SU-DHL-6 (cell line): ENCODE data around the gene ATAD2B.

Experiments
- H2AFZ ChIP-seq: fragments of 200-600 bp; sonication (generic); 2 replicates; pipeline ENCODE4 v1.6.1; 2014; ENCODE audit warnings: low read depth, mild to moderate bottlenecking, moderate library complexity, mixed read lengths, antibody characterized with exemption, low read length; ENCODE audit not compliant: severe bottlenecking
- H3F3A ChIP-seq: fragments of 200-600 bp; shearing (Covaris generic); 2 replicates; pipeline ENCODE4 v1.6.0; 2016; ENCODE audit warnings: antibody characterized with exemption, mild to moderate bottlenecking; ENCODE audit not compliant: insufficient read depth
- H3K27ac ChIP-seq: fragments of 200-600 bp; sonication (generic); 2 replicates; pipeline ENCODE4 v1.5.1; 2016; ENCODE audit warnings: low read depth, mild to moderate bottlenecking, low read length, moderate library complexity, mixed read lengths
- H3K27me3 ChIP-seq: fragments of 200-600 bp; sonication (generic), shearing (Covaris generic); 2 replicates; pipeline ENCODE4 v1.6.0; 2014; ENCODE audit warnings: mild to moderate bottlenecking, low read length
- H3K36me3 ChIP-seq: fragments of 200-600 bp; sonication (generic); 2 replicates; pipeline ENCODE4 v1.6.1; 2014; ENCODE audit warnings: mild to moderate bottlenecking, low read length, mixed read lengths
- H3K4me2 ChIP-seq: fragments of 300-600, 200-600 bp; shearing (Covaris generic), sonication (generic); 2 replicates; pipeline ENCODE4 v1.6.0; 2014; ENCODE audit warnings: low read length, low read depth, mild to moderate bottlenecking; ENCODE audit not compliant: poor library complexity, severe bottlenecking
- H3K4me3 ChIP-seq: fragments of 200-600 bp; sonication (generic); 2 replicates; pipeline ENCODE4 v1.5.1; 2014; ENCODE audit warnings: antibody characterized with exemption, low read length, mild to moderate bottlenecking, mixed read lengths; ENCODE audit not compliant: insufficient read depth, poor library complexity, severe bottlenecking
- H3K79me2 ChIP-seq: fragments of 200-600 bp; sonication (generic); 2 replicates; pipeline ENCODE4 v1.6.1; 2014; ENCODE audit warnings: mild to moderate bottlenecking, low read length, moderate library complexity; ENCODE audit not compliant: insufficient read depth
- H3K9ac ChIP-seq: fragments of 200-600 bp; sonication (generic); 2 replicates; pipeline ENCODE4 v1.7.0; 2014; ENCODE audit warnings: mild to moderate bottlenecking, low read length
- H3K9me2 ChIP-seq: fragments of 200-600 bp; sonication (generic); replicated peaks from 2 replicates; pipeline ENCODE4 v1.6.1; 2014; ENCODE audit warnings: low read length; ENCODE audit not compliant: insufficient read depth
- H3K9me3 ChIP-seq: fragments of 200-600 bp; sonication (generic); 2 replicates; pipeline ENCODE4 v1.6.1; 2014; ENCODE audit warnings: low read length, mixed read lengths; ENCODE audit not compliant: insufficient read depth
- H4K20me1 ChIP-seq: fragments of 200-600 bp; sonication (generic); 2 replicates; pipeline ENCODE4 v1.6.1; 2014; ENCODE audit warnings: low read depth, mild to moderate bottlenecking, antibody characterized with exemption, low read length, moderate library complexity, mixed read lengths
- EZH2phosphoT487 ChIP-seq: fragments of 200-600 bp; sonication (generic), shearing (Covaris generic); conservative IDR thresholded peaks from 2 replicates; pipeline ENCODE4 v1.6.1; 2018; ENCODE audit warnings: mild to moderate bottlenecking, antibody characterized with exemption, low read length, moderate library complexity, mixed read lengths
- TF ChIP-seq, protein P1 (sequence below): fragments of 200-600 bp; sonication (generic); IDR thresholded peaks from one replicate; pipeline ENCODE4 v1.5.1; 2017; ENCODE audit warnings: antibody characterized with exemption, mild to moderate bottlenecking, low read length, moderate library complexity; ENCODE audit not compliant: insufficient read depth, poor library complexity, severe bottlenecking

The ATAD2B gene

GRCh38 chr2:23828256-23828980 is 98.5 kb downstream of the ATAD2B start:
- Histone ChIP-seq H3K27me3 (no peaks in the 10 kb centered on the region), H4K20me1 (no peaks in the 10 kb centered on the region), H3K36me3 (no peaks in the 10 kb centered on the region), H3F3A (peaks cover 21% of the 10 kb centered on the region), H3K9me3 (no peaks in the 10 kb centered on the region), H3K9me2 (no peaks in the 10 kb centered on the region), H3K27ac (no peak overlapping the region), H3K79me2 (no peaks in the 10 kb centered on the region), H3K4me3 (no peak overlapping the region), H3K4me2 (no peak overlapping the region), H2AFZ (no peak overlapping the region), H3K9ac (no peak overlapping the region)
- TF ChIP-seq, protein P1, sequence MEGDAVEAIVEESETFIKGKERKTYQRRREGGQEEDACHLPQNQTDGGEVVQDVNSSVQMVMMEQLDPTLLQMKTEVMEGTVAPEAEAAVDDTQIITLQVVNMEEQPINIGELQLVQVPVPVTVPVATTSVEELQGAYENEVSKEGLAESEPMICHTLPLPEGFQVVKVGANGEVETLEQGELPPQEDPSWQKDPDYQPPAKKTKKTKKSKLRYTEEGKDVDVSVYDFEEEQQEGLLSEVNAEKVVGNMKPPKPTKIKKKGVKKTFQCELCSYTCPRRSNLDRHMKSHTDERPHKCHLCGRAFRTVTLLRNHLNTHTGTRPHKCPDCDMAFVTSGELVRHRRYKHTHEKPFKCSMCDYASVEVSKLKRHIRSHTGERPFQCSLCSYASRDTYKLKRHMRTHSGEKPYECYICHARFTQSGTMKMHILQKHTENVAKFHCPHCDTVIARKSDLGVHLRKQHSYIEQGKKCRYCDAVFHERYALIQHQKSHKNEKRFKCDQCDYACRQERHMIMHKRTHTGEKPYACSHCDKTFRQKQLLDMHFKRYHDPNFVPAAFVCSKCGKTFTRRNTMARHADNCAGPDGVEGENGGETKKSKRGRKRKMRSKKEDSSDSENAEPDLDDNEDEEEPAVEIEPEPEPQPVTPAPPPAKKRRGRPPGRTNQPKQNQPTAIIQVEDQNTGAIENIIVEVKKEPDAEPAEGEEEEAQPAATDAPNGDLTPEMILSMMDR, result no peak
- no peak for TF ChIP-seq EZH2phosphoT487

GRCh38 chr2:23827287-23827686 is 99.6 kb downstream of the ATAD2B start:
- Histone ChIP-seq H3K27ac (no peak overlapping the region), H3K27me3 (no peaks in the 10 kb centered on the region), H3K79me2 (no peaks in the 10 kb centered on the region), H3K9me3 (no peaks in the 10 kb centered on the region), H3K9ac (no peak overlapping the region), H2AFZ (no peak overlapping the region), H3K36me3 (no peaks in the 10 kb centered on the region), H3F3A (peaks cover 21% of the 10 kb centered on the region), H3K9me2 (no peaks in the 10 kb centered on the region), H3K4me2 (no peak overlapping the region), H4K20me1 (no peaks in the 10 kb centered on the region), H3K4me3 (no peak overlapping the region)
- TF ChIP-seq, protein P1, result no peak
- TF ChIP-seq EZH2phosphoT487, result no peak

GRCh38 chr2:23826771-23827170 is 100.2 kb downstream of the ATAD2B start:
- H3K27ac ChIP-seq, result no peak overlapping the region
- TF ChIP-seq, protein P1, result no peak
- no peak for TF ChIP-seq EZH2phosphoT487

More at GRCh38 chr2:23826771-23827170, 100.2 kb downstream of the ATAD2B start:
- no peak overlapping the region for H3K4me3 ChIP-seq
- H3K27me3 ChIP-seq, result no peaks in the 10 kb centered on the region
- no peaks in the 10 kb centered on the region for H3K36me3 ChIP-seq
- no peak overlapping the region for H3K9ac ChIP-seq
- no peak overlapping the region for H3K4me2 ChIP-seq
- H2AFZ ChIP-seq, result no peak overlapping the region
- H4K20me1 ChIP-seq, result no peaks in the 10 kb centered on the region
- no peaks in the 10 kb centered on the region for H3K79me2 ChIP-seq
- H3F3A ChIP-seq, result peaks cover 21% of the 10 kb centered on the region
- H3K9me2 ChIP-seq, result no peaks in the 10 kb centered on the region
- no peaks in the 10 kb centered on the region for H3K9me3 ChIP-seq
